ENCODE measurements around the gene NPFFR1.

Gene NPFFR1

DNA sequence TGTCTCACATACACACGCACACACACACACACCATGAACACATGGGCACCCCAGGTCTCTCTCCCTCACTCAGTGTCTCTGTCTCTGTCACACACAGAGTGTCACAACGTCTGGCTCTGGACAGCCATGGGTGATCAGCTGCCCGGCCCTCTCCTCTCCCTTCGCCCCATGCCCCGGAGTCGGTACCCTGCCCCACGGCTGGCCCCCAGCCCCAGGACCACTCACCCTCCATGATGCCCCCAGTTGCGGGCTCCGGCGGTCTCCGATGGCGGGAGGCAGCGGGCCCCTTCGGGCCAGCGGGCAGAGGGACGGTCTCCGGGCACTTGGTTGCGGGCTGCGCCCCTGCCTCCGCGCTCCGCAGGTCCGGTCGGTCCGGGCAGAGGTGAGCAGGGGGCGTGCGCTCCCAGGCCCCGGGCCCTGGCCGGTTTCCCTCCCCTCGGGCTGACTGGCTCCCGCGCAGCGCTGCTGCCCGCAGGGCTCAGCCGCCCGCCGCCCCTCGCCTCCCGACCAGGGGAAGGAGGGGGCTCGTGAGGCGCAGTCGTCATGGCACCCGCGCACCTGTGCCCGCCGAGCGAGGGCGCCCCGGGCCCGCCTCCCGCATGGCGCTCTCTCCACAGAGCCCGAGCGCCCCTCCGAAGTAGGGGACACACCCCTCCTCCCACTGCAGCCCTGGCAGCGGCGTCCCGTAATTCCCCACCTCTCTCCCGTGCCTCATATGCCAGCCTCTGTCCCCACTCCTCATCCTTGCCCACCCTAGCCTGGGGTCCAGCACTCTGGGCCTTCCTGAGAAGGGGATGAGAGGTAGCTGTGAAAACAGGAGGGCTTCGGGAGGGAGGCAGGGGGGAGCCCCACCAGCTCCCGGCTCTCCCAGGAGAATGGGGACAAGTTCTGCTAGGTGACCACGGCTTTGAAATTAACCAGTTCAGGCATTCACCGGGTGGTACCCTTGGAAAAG lies at the start of gene NPFFR1:
TSS of gene NPFFR1 (minus strand) at position 560 of the 955 bp plus-strand sequence. CDS start at position 232, 328 bp downstream.
- no peaks in the 10 kb centered on the region for H3K4me1 ChIP-seq (ENCODE audit: control insufficient read depth, insufficient read depth, low read length)
- H3K27ac ChIP-seq (ENCODE audit: low read length) = no peak within 1 kb of the TSS
- no CpG with 5 or more reads among the region's 63 CpGs for WGBS (ENCODE audit: insufficient coverage, insufficient read length)
- H3K9me3 ChIP-seq (ENCODE audit: control insufficient read depth, insufficient read depth, low read length) = no peaks in the 10 kb centered on the region
- H3K4me3 ChIP-seq (ENCODE audit: low read length) = peak within 1 kb of the TSS; percentile 31; the same call in 1 of the 2 replicates
- DNase-seq (ENCODE audit: low read depth, low spot score) = no peak
- H3K27me3 ChIP-seq (ENCODE audit: control insufficient read depth, insufficient read depth, low read length) = peaks cover 18% of the 10 kb centered on the region
- H3K36me3 ChIP-seq (ENCODE audit: control insufficient read depth, insufficient read depth, low read length) = no peaks in the 10 kb centered on the region

- H3K27ac ChIP-seq (ENCODE audit: low read length) = no peak overlapping the region
- no peaks in the 10 kb centered on the region for H3K4me1 ChIP-seq (ENCODE audit: control insufficient read depth, insufficient read depth, low read length)
- no peaks in the 10 kb centered on the region for H3K36me3 ChIP-seq (ENCODE audit: control insufficient read depth, insufficient read depth, low read length)
- no peaks in the 10 kb centered on the region for H3K27me3 ChIP-seq (ENCODE audit: control insufficient read depth, insufficient read depth, low read length)
- no peak overlapping the region for H3K4me3 ChIP-seq (ENCODE audit: low read length)
- no CpG with 5 or more reads among the region's 2 CpGs for WGBS (ENCODE audit: insufficient coverage, insufficient read length)
- no peaks in the 10 kb centered on the region for H3K9me3 ChIP-seq (ENCODE audit: control insufficient read depth, insufficient read depth, low read length)
- no peak for DNase-seq (ENCODE audit: low read depth, low spot score)
Measured at GRCh38 chr10:70333268-70333667, 49.5 kb upstream of the NPFFR1 start.

GRCh38 chr10:70331486-70332268 lies 47.9 kb upstream of the NPFFR1 start:
- no peaks in the 10 kb centered on the region for H3K4me1 ChIP-seq (ENCODE audit: control insufficient read depth, insufficient read depth, low read length)
- no peaks in the 10 kb centered on the region for H3K9me3 ChIP-seq (ENCODE audit: control insufficient read depth, insufficient read depth, low read length)
- no peak overlapping the region for H3K27ac ChIP-seq (ENCODE audit: low read length)
- no peak overlapping the region for H3K4me3 ChIP-seq (ENCODE audit: low read length)
- no CpG with 5 or more reads among the region's 10 CpGs for WGBS (ENCODE audit: insufficient coverage, insufficient read length)
- DNase-seq (ENCODE audit: low read depth, low spot score) = no peak
- H3K36me3 ChIP-seq (ENCODE audit: control insufficient read depth, insufficient read depth, low read length) = no peaks in the 10 kb centered on the region
- no peaks in the 10 kb centered on the region for H3K27me3 ChIP-seq (ENCODE audit: control insufficient read depth, insufficient read depth, low read length)

DNA sequence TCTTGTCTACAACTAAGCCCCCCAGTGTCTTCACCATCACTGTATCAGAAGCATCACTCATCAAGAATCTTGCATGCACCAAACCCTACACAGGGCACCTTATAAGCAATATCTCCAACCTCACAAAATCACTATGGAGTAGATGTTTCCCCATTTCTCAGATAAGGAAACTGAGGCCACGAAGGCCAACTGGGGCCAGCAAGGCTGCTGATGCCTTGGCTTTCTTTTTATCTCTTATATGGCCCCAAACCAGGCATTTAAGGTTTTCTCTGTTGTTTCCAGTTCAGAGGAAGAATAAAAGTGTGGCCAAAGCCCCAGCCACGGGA lies 47.3 kb upstream of the NPFFR1 start:
- Histone ChIP-seq H3K4me1 (ENCODE audit: control insufficient read depth, insufficient read depth, low read length) (no peaks in the 10 kb centered on the region), H3K4me3 (ENCODE audit: low read length) (no peak overlapping the region), H3K27me3 (ENCODE audit: control insufficient read depth, insufficient read depth, low read length) (no peaks in the 10 kb centered on the region), H3K9me3 (ENCODE audit: control insufficient read depth, insufficient read depth, low read length) (no peaks in the 10 kb centered on the region), H3K36me3 (ENCODE audit: control insufficient read depth, insufficient read depth, low read length) (no peaks in the 10 kb centered on the region), H3K27ac (ENCODE audit: low read length) (no peak overlapping the region)
- no peak for DNase-seq (ENCODE audit: low read depth, low spot score)
- WGBS (ENCODE audit: insufficient coverage, insufficient read length) = no CpG with 5 or more reads among the region's 2 CpGs

- H3K9me3 ChIP-seq (ENCODE audit: control insufficient read depth, insufficient read depth, low read length) = no peaks in the 10 kb centered on the region
- H3K4me1 ChIP-seq (ENCODE audit: control insufficient read depth, insufficient read depth, low read length) = no peaks in the 10 kb centered on the region
- H3K27ac ChIP-seq (ENCODE audit: low read length) = no peak overlapping the region
- H3K4me3 ChIP-seq (ENCODE audit: low read length) = no peak overlapping the region
- no CpG with 5 or more reads among the region's 9 CpGs for WGBS (ENCODE audit: insufficient coverage, insufficient read length)
- DNase-seq (ENCODE audit: low read depth, low spot score) = no peak
- H3K36me3 ChIP-seq (ENCODE audit: control insufficient read depth, insufficient read depth, low read length) = no peaks in the 10 kb centered on the region
- no peaks in the 10 kb centered on the region for H3K27me3 ChIP-seq (ENCODE audit: control insufficient read depth, insufficient read depth, low read length)
Measured at GRCh38 chr10:70330671-70331070, 46.9 kb upstream of the NPFFR1 start.

DNA sequence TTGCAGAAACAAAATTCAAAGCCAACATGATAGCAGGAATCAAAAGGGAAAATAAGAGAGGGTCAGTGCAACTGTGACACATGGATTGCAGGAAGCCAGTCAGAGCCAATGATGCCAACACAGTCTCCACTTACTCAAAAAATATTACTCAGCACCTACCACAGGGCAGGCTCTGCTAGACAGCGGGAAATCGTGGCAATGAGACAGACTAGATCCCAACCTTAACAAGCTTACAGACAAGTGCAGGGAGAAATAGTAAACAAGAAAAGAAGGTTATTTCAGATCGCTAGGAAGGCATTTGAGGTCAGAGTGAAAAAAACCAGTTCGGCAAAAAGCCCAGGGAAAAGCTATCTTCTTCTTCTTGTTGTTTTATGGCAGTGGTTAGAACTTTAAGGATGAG lies 45.2 kb upstream of the NPFFR1 start:
- Histone ChIP-seq H3K4me3 (ENCODE audit: low read length) (no peak overlapping the region), H3K27ac (ENCODE audit: low read length) (no peak overlapping the region), H3K4me1 (ENCODE audit: control insufficient read depth, insufficient read depth, low read length) (peaks cover 2% of the 10 kb centered on the region; the same call in 1 of the 2 replicates), H3K27me3 (ENCODE audit: control insufficient read depth, insufficient read depth, low read length) (no peaks in the 10 kb centered on the region), H3K36me3 (ENCODE audit: control insufficient read depth, insufficient read depth, low read length) (no peaks in the 10 kb centered on the region), H3K9me3 (ENCODE audit: control insufficient read depth, insufficient read depth, low read length) (no peaks in the 10 kb centered on the region)
- no CpG with 5 or more reads among the region's 4 CpGs for WGBS (ENCODE audit: insufficient coverage, insufficient read length)
- no peak for DNase-seq (ENCODE audit: low read depth, low spot score)

DNA sequence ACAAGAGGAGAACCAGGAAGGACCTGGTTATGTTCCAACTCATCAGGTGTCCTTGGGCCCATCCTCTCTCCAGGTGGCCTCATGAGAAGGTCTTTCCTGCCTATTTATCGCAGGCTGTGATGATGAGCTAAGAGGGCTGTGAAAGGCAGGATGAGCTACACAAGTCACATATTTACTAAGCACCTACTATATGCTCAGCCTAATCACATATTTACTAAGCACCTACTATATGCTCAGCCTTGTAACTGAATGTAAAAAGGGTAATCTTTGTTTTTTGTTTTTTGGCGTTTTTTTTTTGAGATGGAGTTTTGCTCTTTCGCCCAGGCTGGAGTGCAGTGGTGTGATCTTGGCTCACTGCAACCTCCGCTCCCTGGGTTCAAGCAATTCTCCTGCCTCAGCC lies 44.2 kb upstream of the NPFFR1 start:
- Histone ChIP-seq H3K9me3 (ENCODE audit: control insufficient read depth, insufficient read depth, low read length) (no peaks in the 10 kb centered on the region), H3K36me3 (ENCODE audit: control insufficient read depth, insufficient read depth, low read length) (no peaks in the 10 kb centered on the region), H3K27ac (ENCODE audit: low read length) (no peak overlapping the region), H3K27me3 (ENCODE audit: control insufficient read depth, insufficient read depth, low read length) (no peaks in the 10 kb centered on the region), H3K4me3 (ENCODE audit: low read length) (no peak overlapping the region), H3K4me1 (ENCODE audit: control insufficient read depth, insufficient read depth, low read length) (peaks cover 2% of the 10 kb centered on the region; the same call in 1 of the 2 replicates)
- WGBS (ENCODE audit: insufficient coverage, insufficient read length) = no CpG with 5 or more reads among the region's 4 CpGs
- no peak for DNase-seq (ENCODE audit: low read depth, low spot score)

GRCh38 chr10:70324951-70325781 lies 41.4 kb upstream of the NPFFR1 start:
- Histone ChIP-seq H3K4me1 (ENCODE audit: control insufficient read depth, insufficient read depth, low read length) (peaks cover 2% of the 10 kb centered on the region; the same call in 1 of the 2 replicates), H3K27me3 (ENCODE audit: control insufficient read depth, insufficient read depth, low read length) (no peaks in the 10 kb centered on the region), H3K9me3 (ENCODE audit: control insufficient read depth, insufficient read depth, low read length) (no peaks in the 10 kb centered on the region), H3K4me3 (ENCODE audit: low read length) (no peak overlapping the region), H3K36me3 (ENCODE audit: control insufficient read depth, insufficient read depth, low read length) (no peaks in the 10 kb centered on the region), H3K27ac (ENCODE audit: low read length) (no peak overlapping the region)
- no peak for DNase-seq (ENCODE audit: low read depth, low spot score)
- no CpG with 5 or more reads among the region's 10 CpGs for WGBS (ENCODE audit: insufficient coverage, insufficient read length)

DNA sequence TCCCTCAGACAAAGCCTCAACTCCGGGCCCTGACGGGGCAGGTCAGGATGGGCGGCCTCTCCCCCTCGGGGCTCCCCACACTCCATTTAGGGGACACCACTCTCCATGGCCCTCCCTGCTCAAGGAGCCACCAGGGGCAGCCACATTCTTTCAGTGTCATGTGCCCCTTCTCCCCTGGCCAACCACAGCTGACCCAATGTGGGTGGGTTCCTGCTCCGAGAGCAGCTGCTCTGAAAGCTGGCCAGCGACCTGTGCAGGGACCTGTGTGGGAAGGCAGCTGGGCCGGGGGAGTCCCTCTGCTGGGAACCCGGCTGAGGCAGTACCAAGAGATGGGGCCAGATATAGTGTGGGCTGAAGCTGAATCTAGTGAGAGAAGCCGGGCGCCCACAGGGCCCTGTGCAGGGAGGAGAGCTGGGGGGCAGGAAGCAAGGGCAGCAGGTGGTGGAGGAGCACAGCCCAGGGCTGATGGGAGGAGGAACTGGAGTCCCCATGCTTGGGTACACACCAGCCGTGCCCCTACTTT lies 40.6 kb upstream of the NPFFR1 start:
- H3K4me3 ChIP-seq (ENCODE audit: low read length) = no peak overlapping the region
- DNase-seq (ENCODE audit: low read depth, low spot score) = no peak
- H3K27ac ChIP-seq (ENCODE audit: low read length) = no peak overlapping the region

More for the DNA sequence above, 40.6 kb upstream of the NPFFR1 start:
- no peaks in the 10 kb centered on the region for H3K9me3 ChIP-seq (ENCODE audit: control insufficient read depth, insufficient read depth, low read length)
- no CpG with 5 or more reads among the region's 11 CpGs for WGBS (ENCODE audit: insufficient coverage, insufficient read length)
- no peaks in the 10 kb centered on the region for H3K36me3 ChIP-seq (ENCODE audit: control insufficient read depth, insufficient read depth, low read length)
- H3K4me1 ChIP-seq (ENCODE audit: control insufficient read depth, insufficient read depth, low read length) = peaks cover 2% of the 10 kb centered on the region; the same call in 1 of the 2 replicates
- no peaks in the 10 kb centered on the region for H3K27me3 ChIP-seq (ENCODE audit: control insufficient read depth, insufficient read depth, low read length)

All from iPS DF 6.9 (cell line).